Vagina (tissue), 2 donors: ENCODE results near the gene SORCS1.

Source experiments
- CTCF ChIP-seq, 3 experiments: fragments of 450-650 bp in 2 of 3; fragments of 200-600 bp in 1 of 3; sonication (generic) in 1 of 3; IDR thresholded peaks; one replicate each; pipeline ENCODE4 v1.5.1; 2017 to 2019; ENCODE audit warnings: antibody characterized with exemption in 3 of 3, mild to moderate bottlenecking in 2 of 3, moderate library complexity in 2 of 3
- POLR2A ChIP-seq, 2 donors: fragments of 450-650 bp; IDR thresholded peaks; one replicate each; pipeline ENCODE4 v1.6.1; 2017; ENCODE audit warnings: antibody characterized with exemption in 2 of 2, mild to moderate bottlenecking in 2 of 2, moderate library complexity in 2 of 2

- TF ChIP-seq CTCF (IDR thresholded peaks at IDR 0.05) (no peak), POLR2A (IDR thresholded peaks at IDR 0.05) (no peak)
These were observed 250.5 kb downstream of the SORCS1 start for GRCh38 chr10:106914016-106914415.
